Keratinocyte (primary cell): ENCODE data around the gene MCF2L2. TPM values are rescaled to one million over a fixed set of nuclear protein-coding genes. Genes with fewer than 3 reads are reported as not detected.

Source experiments
- DNase-seq: peaks from one replicate; pipeline ENCODE4 v3.0.0-alpha.2; 2011; ENCODE audit warnings: low read depth, missing footprints, low spot score
- FAIRE-seq: peaks from 2 replicates; lab custom pipeline; 2011; peaks lifted over from hg19 to GRCh38; lab: Jason Lieb, UNC
- H2AFZ ChIP-seq: 2 replicates; pipeline ENCODE4 v1.6.0; 2012; ENCODE audit warnings: low read length, control low read depth, inconsistent platforms; ENCODE audit not compliant: control insufficient read depth
- H3K27ac ChIP-seq: 2 replicates; pipeline ENCODE4 v1.5.1; 2011; ENCODE audit warnings: low read length; ENCODE audit not compliant: control insufficient read depth, insufficient read depth
- H3K27me3 ChIP-seq: 3 replicates; pipeline ENCODE4 v1.6.0; 2011; ENCODE audit warnings: low read length; ENCODE audit not compliant: control insufficient read depth, insufficient read depth; ENCODE audit errors: extremely low read depth
- H3K36me3 ChIP-seq, 2 experiments: 2 replicates in 1 of 2; 3 replicates in 1 of 2; pipeline ENCODE4 v1.5.1; 2011; ENCODE audit warnings: low read length in 2 of 2, mild to moderate bottlenecking in 1 of 2; ENCODE audit not compliant: control insufficient read depth in 2 of 2, insufficient read depth in 2 of 2; ENCODE audit errors: extremely low read depth in 1 of 2
- H3K4me1 ChIP-seq: 3 replicates; pipeline ENCODE4 v1.5.1; 2011; ENCODE audit warnings: low read length; ENCODE audit not compliant: control insufficient read depth, insufficient read depth; ENCODE audit errors: extremely low read depth
- H3K4me2 ChIP-seq: 3 replicates; pipeline ENCODE4 v1.6.0; 2011; ENCODE audit warnings: low read depth, low read length; ENCODE audit not compliant: control insufficient read depth, insufficient read depth; ENCODE audit errors: extremely low read depth
- H3K4me3 ChIP-seq, 3 experiments: fragments of 200-600 bp in 1 of 3; sonication (generic) in 1 of 3; 2 replicates in 2 of 3; 3 replicates in 1 of 3; pipeline ENCODE4 v1.5.1; 2011 to 2016; ENCODE audit warnings: low read length in 3 of 3, mild to moderate bottlenecking in 3 of 3, control low read depth in 2 of 3, inconsistent platforms in 1 of 3, low read depth in 1 of 3, mixed read lengths in 1 of 3, mixed run types in 1 of 3, moderate library complexity in 1 of 3; ENCODE audit not compliant: control insufficient read depth in 2 of 3, insufficient read depth in 2 of 3; ENCODE audit errors: extremely low read depth in 1 of 3
- H3K79me2 ChIP-seq: 2 replicates; pipeline ENCODE4 v1.6.0; 2012; ENCODE audit warnings: low read length; ENCODE audit not compliant: control insufficient read depth, insufficient read depth
- H3K9ac ChIP-seq: 3 replicates; pipeline ENCODE4 v1.6.0; 2011; ENCODE audit warnings: low read length; ENCODE audit not compliant: control insufficient read depth, insufficient read depth; ENCODE audit errors: extremely low read depth
- H3K9me1 ChIP-seq: 3 replicates; pipeline ENCODE4 v1.6.0; 2011; ENCODE audit warnings: low read length; ENCODE audit not compliant: control insufficient read depth, insufficient read depth; ENCODE audit errors: extremely low read depth
- H3K9me3 ChIP-seq: 2 replicates; pipeline ENCODE4 v1.5.1; 2012; ENCODE audit warnings: low read depth, low read length; ENCODE audit not compliant: control insufficient read depth
- H4K20me1 ChIP-seq: 3 replicates; pipeline ENCODE4 v1.6.0; 2011; ENCODE audit warnings: low read length; ENCODE audit not compliant: control insufficient read depth, insufficient read depth; ENCODE audit errors: extremely low read depth
- EZH2 ChIP-seq: IDR thresholded peaks from one replicate; pipeline ENCODE4 v1.6.1; 2012; ENCODE audit warnings: inconsistent platforms, mild to moderate bottlenecking, low read length, moderate library complexity
- dilution Hi-C: fragments of 300-500 bp; cut with MboI; formaldehyde crosslinking; loops from one replicate; pipeline ENCODE4 v1.7.0; 2020; ENCODE audit warnings: low sequenced_read_pairs; ENCODE audit not compliant: extremely low pct_ligation_motif_present
- polyA plus RNA-seq, 5 experiments: library from polyadenylated mRNA; depleted of rRNA in 3 of 5; stranded (reverse) in 3 of 5; stranded (forward) in 1 of 5; unstranded in 1 of 5; fragments of >200 nt; gene quantifications; 1 replicate in 1 of 5; 2 replicates in 3 of 5; 3 replicates in 1 of 5; pipeline versions ENCODE4 v1.2.1 to v1.2.3, GENCODE V29; 2011 to 2012; ENCODE audit warnings: missing spikeins in 2 of 5, low read depth in 1 of 5, low replicate concordance in 1 of 5
- TF ChIP-seq, protein P1 (sequence below), 3 experiments: IDR thresholded peaks in 1 of 3; conservative IDR thresholded peaks in 1 of 3; optimal IDR thresholded peaks in 1 of 3; 2 replicates in 2 of 3; 3 replicates in 1 of 3; pipeline versions ENCODE3 to v1.5.1; 2011; ENCODE audit warnings: low read length in 3 of 3, mild to moderate bottlenecking in 3 of 3, moderate library complexity in 2 of 3, control low read depth in 1 of 3, inconsistent platforms in 1 of 3; ENCODE audit not compliant: insufficient read depth in 2 of 3; ENCODE audit errors: extremely low read depth in 1 of 3

The MCF2L2 gene
- polyA plus RNA-seq, 1 donor (not counting 4 experiments of a cell fraction or from before 2014, with no cell fraction given) = 0.26 TPM

DNA sequence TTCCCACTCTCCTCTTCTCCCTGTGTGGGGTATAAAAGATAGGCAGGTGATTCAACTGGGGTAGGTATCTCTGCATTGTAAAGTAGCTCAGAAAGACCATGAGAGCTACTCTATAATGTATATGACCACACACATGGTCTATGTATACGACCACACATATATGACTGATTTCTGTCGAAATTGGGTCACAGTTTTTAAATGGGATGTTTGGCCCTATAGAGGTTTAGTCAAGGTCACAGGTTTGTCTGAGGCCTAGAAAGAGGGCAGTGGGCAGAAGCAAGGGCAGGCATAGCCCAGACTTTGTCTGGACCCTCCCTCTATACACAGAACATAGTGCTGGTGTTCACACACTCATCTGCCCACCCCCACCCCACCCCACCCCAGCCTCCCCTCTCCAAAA lies 270.3 kb downstream of the MCF2L2 start:
- Histone ChIP-seq H3K4me3 (no peak overlapping the region), H3K9ac (no peak overlapping the region), H3K4me2 (no peak overlapping the region), H3K9me1 (no peaks in the 10 kb centered on the region), H3K27ac (no peak overlapping the region), H3K4me1 (peaks cover 7% of the 10 kb centered on the region), H3K79me2 (no peaks in the 10 kb centered on the region), H3K9me3 (no peaks in the 10 kb centered on the region), H4K20me1 (no peaks in the 10 kb centered on the region), H3K27me3 (no peaks in the 10 kb centered on the region), H3K36me3 (no peaks in the 10 kb centered on the region), H2AFZ (no peak overlapping the region)
- dilution Hi-C loops = no loop called here
- FAIRE-seq (no peak), DNase-seq (no peak)
- TF ChIP-seq, protein P1, sequence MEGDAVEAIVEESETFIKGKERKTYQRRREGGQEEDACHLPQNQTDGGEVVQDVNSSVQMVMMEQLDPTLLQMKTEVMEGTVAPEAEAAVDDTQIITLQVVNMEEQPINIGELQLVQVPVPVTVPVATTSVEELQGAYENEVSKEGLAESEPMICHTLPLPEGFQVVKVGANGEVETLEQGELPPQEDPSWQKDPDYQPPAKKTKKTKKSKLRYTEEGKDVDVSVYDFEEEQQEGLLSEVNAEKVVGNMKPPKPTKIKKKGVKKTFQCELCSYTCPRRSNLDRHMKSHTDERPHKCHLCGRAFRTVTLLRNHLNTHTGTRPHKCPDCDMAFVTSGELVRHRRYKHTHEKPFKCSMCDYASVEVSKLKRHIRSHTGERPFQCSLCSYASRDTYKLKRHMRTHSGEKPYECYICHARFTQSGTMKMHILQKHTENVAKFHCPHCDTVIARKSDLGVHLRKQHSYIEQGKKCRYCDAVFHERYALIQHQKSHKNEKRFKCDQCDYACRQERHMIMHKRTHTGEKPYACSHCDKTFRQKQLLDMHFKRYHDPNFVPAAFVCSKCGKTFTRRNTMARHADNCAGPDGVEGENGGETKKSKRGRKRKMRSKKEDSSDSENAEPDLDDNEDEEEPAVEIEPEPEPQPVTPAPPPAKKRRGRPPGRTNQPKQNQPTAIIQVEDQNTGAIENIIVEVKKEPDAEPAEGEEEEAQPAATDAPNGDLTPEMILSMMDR (optimal IDR thresholded peaks at IDR 0.05 in 1 of 3, IDR thresholded peaks at IDR 0.05 in 1 of 3, conservative IDR thresholded peaks at IDR 0.05 in 1 of 3; ENCODE audit: extremely low read depth in 1 of 3, insufficient read depth in 2 of 3, low read length in 3 of 3) = no peak
- TF ChIP-seq EZH2 = no peak

DNA sequence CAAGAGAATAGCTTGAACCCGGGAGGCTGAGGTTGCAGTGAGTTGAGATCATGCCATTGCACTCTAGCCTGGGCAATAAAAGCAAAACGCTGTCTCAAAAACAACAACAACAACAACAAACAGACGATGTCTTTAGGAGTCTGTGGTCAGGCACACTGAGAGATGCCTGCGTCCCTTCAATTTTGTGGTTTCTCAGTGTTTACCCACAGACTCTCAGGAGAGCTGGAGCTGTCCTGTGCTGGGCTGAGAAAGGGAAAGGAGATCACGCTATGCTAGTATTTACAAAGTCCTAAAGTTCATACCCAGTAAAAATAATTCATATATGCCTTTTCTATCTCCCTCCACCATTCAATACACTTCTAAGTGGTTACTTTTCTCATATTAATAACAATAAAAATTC lies 272.2 kb downstream of the MCF2L2 start:
- no peak overlapping the region for H3K9ac ChIP-seq
- no peaks in the 10 kb centered on the region for H3K36me3 ChIP-seq
- H3K4me2 ChIP-seq = no peak overlapping the region
- no peaks in the 10 kb centered on the region for H3K9me3 ChIP-seq
- no peak overlapping the region for H3K27ac ChIP-seq
- no peak overlapping the region for H2AFZ ChIP-seq
- no peak overlapping the region for H3K4me3 ChIP-seq
- no peaks in the 10 kb centered on the region for H3K9me1 ChIP-seq
- H4K20me1 ChIP-seq = no peaks in the 10 kb centered on the region
- no peaks in the 10 kb centered on the region for H3K27me3 ChIP-seq
- no peaks in the 10 kb centered on the region for H3K4me1 ChIP-seq
- no peak for FAIRE-seq
- dilution Hi-C loops = no loop called here
- no peak for DNase-seq
- TF ChIP-seq, protein P1 (optimal IDR thresholded peaks at IDR 0.05 in 1 of 3, IDR thresholded peaks at IDR 0.05 in 1 of 3, conservative IDR thresholded peaks at IDR 0.05 in 1 of 3; ENCODE audit: extremely low read depth in 1 of 3, insufficient read depth in 2 of 3, low read length in 3 of 3) = no peak
- TF ChIP-seq EZH2 = no peak
- H3K79me2 ChIP-seq = no peaks in the 10 kb centered on the region
